GM12892 (cell line): ENCODE data around the gene GAL3ST2.

Experiments used
- POLR2A ChIP-seq: IDR thresholded peaks from 2 replicates; pipeline ENCODE4 v1.6.1; 2011; ENCODE audit warnings: low read depth, low read length, control low read depth
- POLR2AphosphoS5 ChIP-seq: IDR thresholded peaks from 2 replicates; pipeline ENCODE4 v1.6.1; 2011; ENCODE audit warnings: low read depth, low read length, control low read depth
- TAF1 ChIP-seq: IDR thresholded peaks from 2 replicates; pipeline ENCODE4 v1.6.1; 2011; ENCODE audit warnings: low read depth, mild to moderate bottlenecking, control low read depth, low read length, borderline replicate concordance

DNA sequence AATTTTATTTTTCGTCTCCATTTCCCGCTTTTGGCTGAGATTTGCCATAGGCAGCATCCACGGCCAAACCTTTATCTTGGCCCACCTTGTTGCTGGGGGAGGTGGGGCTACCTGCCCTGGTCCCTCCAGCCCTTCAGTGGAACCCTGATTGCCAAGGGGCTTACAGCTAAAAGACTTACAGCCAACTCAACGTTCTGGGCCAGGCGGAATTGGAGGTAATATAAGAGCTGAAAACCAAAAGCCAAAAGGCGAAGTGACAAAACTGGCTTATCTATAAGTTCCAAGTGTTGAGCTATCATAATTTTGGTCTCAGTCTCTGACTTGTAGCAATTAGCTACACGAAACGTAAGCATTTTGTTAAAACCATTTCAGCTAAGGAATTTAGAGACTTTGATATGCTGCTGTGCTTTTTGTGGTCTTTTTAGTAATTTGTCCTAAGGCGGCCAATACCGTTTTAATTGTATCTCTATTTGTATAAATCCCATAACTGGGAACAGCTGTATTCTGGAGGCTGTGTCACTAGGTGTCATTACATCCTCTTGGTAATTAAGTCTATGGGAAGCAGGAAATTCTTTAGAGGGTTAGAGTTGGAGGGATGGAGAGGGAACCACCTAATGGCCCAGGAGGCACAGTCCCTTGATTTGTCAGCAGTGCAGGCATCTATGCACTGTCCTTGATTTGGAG lies 58.0 kb downstream of the GAL3ST2 start:
- TF ChIP-seq POLR2AphosphoS5 (no peak), POLR2A (no peak), TAF1 (no peak)
